DND-41 (cell line): ENCODE data around the gene GPANK1.

Source experiments
- EZH2 ChIP-seq: IDR thresholded peaks from 3 replicates; pipeline ENCODE4 v1.6.1; 2012; ENCODE audit warnings: borderline replicate concordance, low read depth, mild to moderate bottlenecking, moderate library complexity, low read length, inconsistent platforms; ENCODE audit not compliant: severe bottlenecking
- TF ChIP-seq, protein P1 (sequence below): IDR thresholded peaks from 2 replicates; pipeline ENCODE4 v1.5.1; 2012; ENCODE audit warnings: borderline replicate concordance, low read length, moderate library complexity, mild to moderate bottlenecking; ENCODE audit not compliant: poor library complexity, severe bottlenecking; ENCODE audit errors: extremely low read depth

DNA sequence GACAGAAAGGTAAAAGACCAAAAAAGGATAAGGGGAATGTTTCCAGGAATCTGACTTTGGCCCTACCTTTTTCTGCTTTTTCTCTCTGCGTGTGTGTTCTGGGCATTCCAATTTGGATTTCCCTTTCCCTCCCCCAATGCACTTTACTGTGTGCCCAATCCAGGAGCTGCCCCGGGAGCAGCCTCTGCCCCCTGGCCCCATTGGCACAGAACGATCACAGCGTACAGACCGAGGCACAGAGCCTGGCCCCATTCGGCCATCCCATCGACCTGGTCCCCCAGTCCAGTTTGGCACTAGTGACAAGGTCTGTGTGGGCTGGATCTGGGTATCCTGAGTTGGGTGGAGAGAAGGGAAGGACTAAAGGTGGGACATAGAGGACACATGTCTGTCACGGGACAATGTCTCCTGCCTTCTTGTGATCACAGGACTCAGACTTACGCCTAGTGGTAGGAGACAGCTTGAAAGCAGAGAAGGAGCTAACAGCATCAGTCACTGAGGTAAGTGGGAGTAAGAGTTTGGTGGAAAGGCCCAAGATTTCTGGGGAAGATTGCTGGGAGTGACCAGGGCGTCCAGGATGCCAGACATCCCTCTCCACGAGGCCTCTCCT lies 29.7 kb downstream of the GPANK1 start:
- TF ChIP-seq, protein P1, sequence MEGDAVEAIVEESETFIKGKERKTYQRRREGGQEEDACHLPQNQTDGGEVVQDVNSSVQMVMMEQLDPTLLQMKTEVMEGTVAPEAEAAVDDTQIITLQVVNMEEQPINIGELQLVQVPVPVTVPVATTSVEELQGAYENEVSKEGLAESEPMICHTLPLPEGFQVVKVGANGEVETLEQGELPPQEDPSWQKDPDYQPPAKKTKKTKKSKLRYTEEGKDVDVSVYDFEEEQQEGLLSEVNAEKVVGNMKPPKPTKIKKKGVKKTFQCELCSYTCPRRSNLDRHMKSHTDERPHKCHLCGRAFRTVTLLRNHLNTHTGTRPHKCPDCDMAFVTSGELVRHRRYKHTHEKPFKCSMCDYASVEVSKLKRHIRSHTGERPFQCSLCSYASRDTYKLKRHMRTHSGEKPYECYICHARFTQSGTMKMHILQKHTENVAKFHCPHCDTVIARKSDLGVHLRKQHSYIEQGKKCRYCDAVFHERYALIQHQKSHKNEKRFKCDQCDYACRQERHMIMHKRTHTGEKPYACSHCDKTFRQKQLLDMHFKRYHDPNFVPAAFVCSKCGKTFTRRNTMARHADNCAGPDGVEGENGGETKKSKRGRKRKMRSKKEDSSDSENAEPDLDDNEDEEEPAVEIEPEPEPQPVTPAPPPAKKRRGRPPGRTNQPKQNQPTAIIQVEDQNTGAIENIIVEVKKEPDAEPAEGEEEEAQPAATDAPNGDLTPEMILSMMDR: no peak
- TF ChIP-seq EZH2: no peak
